ENCODE measurements around the gene EML4. TPM values are rescaled to one million over a fixed set of nuclear protein-coding genes. Genes with fewer than 3 reads are reported as not detected.

The EML4 gene
- total RNA-seq, 1 donor from 2014 or later = 68.2 TPM

GRCh38 chr2:42371611-42372473 is 202.7 kb downstream of the EML4 start:
- no peak for FAIRE-seq
- H2AFZ ChIP-seq (ENCODE audit: low read depth, low read length) = no peak overlapping the region
- H3K27ac Mint-ChIP-seq (ENCODE audit: unreplicated experiment) = no peak overlapping the region

GRCh38 chr2:42372474-42373200 is 203.5 kb downstream of the EML4 start:
- no peaks in the 10 kb centered on the region for H3K79me2 ChIP-seq (ENCODE audit: insufficient read depth, low read length)
- no peaks in the 10 kb centered on the region for H3K9me3 ChIP-seq (ENCODE audit: insufficient read depth, low read depth, low read length)
- H3K27me3 ChIP-seq (ENCODE audit: insufficient read depth, low read length) = peaks cover 3% of the 10 kb centered on the region
- H3K27ac ChIP-seq (ENCODE audit: low read depth, low read length) = no peak overlapping the region
- no peak for DNase-seq (ENCODE audit: low read depth)
- no peak for TF ChIP-seq CTCF (IDR thresholded peaks at IDR 0.05; ENCODE audit: insufficient read depth, low read depth, low read length)
- TF ChIP-seq EZH2 (IDR thresholded peaks at IDR 0.05; ENCODE audit: insufficient read depth, low read length) = no peak
- H3K4me1 ChIP-seq (ENCODE audit: insufficient read depth, low read length) = no peaks in the 10 kb centered on the region
- no peaks in the 10 kb centered on the region for H3K36me3 ChIP-seq (ENCODE audit: insufficient read depth, low read length)
- Mint-ChIP-seq H3K4me1 (ENCODE audit: low read depth, unreplicated experiment) (peaks cover 5% of the 10 kb centered on the region), H3K4me3 (ENCODE audit: unreplicated experiment) (no peak overlapping the region), H3K27me3 (ENCODE audit: low read depth, unreplicated experiment) (peaks cover 2% of the 10 kb centered on the region), H3K9me3 (ENCODE audit: unreplicated experiment) (no peaks in the 10 kb centered on the region), H3K36me3 (ENCODE audit: low read depth, unreplicated experiment) (no peaks in the 10 kb centered on the region), H3K27ac (ENCODE audit: unreplicated experiment) (no peak overlapping the region)
- FAIRE-seq = no peak
- H3K4me3 ChIP-seq (ENCODE audit: insufficient read depth, low read depth, low read length) = no peak overlapping the region
- no peaks in the 10 kb centered on the region for H4K20me1 ChIP-seq (ENCODE audit: insufficient read depth, low read length)
- no peak overlapping the region for H3K4me2 ChIP-seq (ENCODE audit: low read length)
- H3K9ac ChIP-seq (ENCODE audit: low read length) = no peak overlapping the region
- no peak overlapping the region for H2AFZ ChIP-seq (ENCODE audit: low read depth, low read length)

More at GRCh38 chr2:42371611-42372473, 202.7 kb downstream of the EML4 start:
- H3K4me3 Mint-ChIP-seq (ENCODE audit: unreplicated experiment) = no peak overlapping the region
- no peaks in the 10 kb centered on the region for H3K9me3 ChIP-seq (ENCODE audit: insufficient read depth, low read depth, low read length)
- H3K79me2 ChIP-seq (ENCODE audit: insufficient read depth, low read length) = no peaks in the 10 kb centered on the region
- H4K20me1 ChIP-seq (ENCODE audit: insufficient read depth, low read length) = no peaks in the 10 kb centered on the region
- H3K4me1 ChIP-seq (ENCODE audit: insufficient read depth, low read length) = no peaks in the 10 kb centered on the region
- H3K9ac ChIP-seq (ENCODE audit: low read length) = no peak overlapping the region
- H3K9me3 Mint-ChIP-seq (ENCODE audit: unreplicated experiment) = no peaks in the 10 kb centered on the region
- H3K4me3 ChIP-seq (ENCODE audit: insufficient read depth, low read depth, low read length) = no peak overlapping the region
- H3K27me3 ChIP-seq (ENCODE audit: insufficient read depth, low read length) = peaks cover 6% of the 10 kb centered on the region
- no peak overlapping the region for H3K4me2 ChIP-seq (ENCODE audit: low read length)
- no peak for DNase-seq (ENCODE audit: low read depth)
- no peaks in the 10 kb centered on the region for H3K36me3 Mint-ChIP-seq (ENCODE audit: low read depth, unreplicated experiment)
- H3K27ac ChIP-seq (ENCODE audit: low read depth, low read length) = no peak overlapping the region
- TF ChIP-seq CTCF (IDR thresholded peaks at IDR 0.05; ENCODE audit: insufficient read depth, low read depth, low read length) = no peak
- peaks cover 2% of the 10 kb centered on the region for H3K27me3 Mint-ChIP-seq (ENCODE audit: low read depth, unreplicated experiment)
- no peaks in the 10 kb centered on the region for H3K36me3 ChIP-seq (ENCODE audit: insufficient read depth, low read length)
- H3K4me1 Mint-ChIP-seq (ENCODE audit: low read depth, unreplicated experiment) = peaks cover 5% of the 10 kb centered on the region

All from astrocyte (in vitro differentiated cells and primary cell).